NT2/D1 (cell line): Measurements from ENCODE around the gene PLA2G4D.

Experiments used
- DNase-seq: peaks from one replicate; pipeline ENCODE4 v3.0.0-alpha.2; 2011; ENCODE audit warnings: low read depth, low spot score
- H3K27me3 ChIP-seq: 2 replicates; pipeline ENCODE4 v1.6.0; 2011; ENCODE audit warnings: mild to moderate bottlenecking; ENCODE audit not compliant: insufficient read length, insufficient read depth
- H3K36me3 ChIP-seq: 2 replicates; pipeline ENCODE4 v1.6.1; 2011; ENCODE audit warnings: mild to moderate bottlenecking, low read length, mixed read lengths; ENCODE audit not compliant: insufficient read depth, insufficient read length
- H3K4me1 ChIP-seq: 2 replicates; pipeline ENCODE4 v1.5.1; 2011; ENCODE audit not compliant: insufficient read depth, insufficient read length
- H3K4me3 ChIP-seq: 2 replicates; pipeline ENCODE4 v1.5.1; 2011; ENCODE audit warnings: low read depth; ENCODE audit not compliant: insufficient read length
- H3K9ac ChIP-seq: 2 replicates; pipeline ENCODE4 v1.6.0; 2011; ENCODE audit warnings: low read depth; ENCODE audit not compliant: insufficient read length
- H3K9me3 ChIP-seq: 2 replicates; pipeline ENCODE4 v1.5.1; 2011; ENCODE audit warnings: mild to moderate bottlenecking, low read length; ENCODE audit not compliant: insufficient read depth
- SUZ12 ChIP-seq: IDR thresholded peaks from 2 replicates; pipeline ENCODE4 v1.6.1; 2011; ENCODE audit not compliant: insufficient read length, insufficient read depth; ENCODE audit errors: extremely low read depth
- YY1 ChIP-seq: IDR thresholded peaks from 2 replicates; pipeline ENCODE4 v1.6.1; 2011; ENCODE audit not compliant: insufficient read length, insufficient read depth
- ZNF274 ChIP-seq: IDR thresholded peaks from 2 replicates; pipeline ENCODE4 v1.6.1; 2011; ENCODE audit warnings: mild to moderate bottlenecking, low read depth, low read length

The PLA2G4D gene

GRCh38 chr15:42063122-42063848, 31.1 kb downstream of the PLA2G4D start:
- no peaks in the 10 kb centered on the region for H3K36me3 ChIP-seq
- no peak overlapping the region for H3K9ac ChIP-seq
- H3K4me3 ChIP-seq = no peak overlapping the region
- H3K9me3 ChIP-seq = no peaks in the 10 kb centered on the region
- H3K4me1 ChIP-seq = peaks cover 2% of the 10 kb centered on the region
- no peaks in the 10 kb centered on the region for H3K27me3 ChIP-seq
- no peak for DNase-seq
- no peak for TF ChIP-seq YY1
- TF ChIP-seq SUZ12 = no peak
- TF ChIP-seq ZNF274 = no peak

DNA sequence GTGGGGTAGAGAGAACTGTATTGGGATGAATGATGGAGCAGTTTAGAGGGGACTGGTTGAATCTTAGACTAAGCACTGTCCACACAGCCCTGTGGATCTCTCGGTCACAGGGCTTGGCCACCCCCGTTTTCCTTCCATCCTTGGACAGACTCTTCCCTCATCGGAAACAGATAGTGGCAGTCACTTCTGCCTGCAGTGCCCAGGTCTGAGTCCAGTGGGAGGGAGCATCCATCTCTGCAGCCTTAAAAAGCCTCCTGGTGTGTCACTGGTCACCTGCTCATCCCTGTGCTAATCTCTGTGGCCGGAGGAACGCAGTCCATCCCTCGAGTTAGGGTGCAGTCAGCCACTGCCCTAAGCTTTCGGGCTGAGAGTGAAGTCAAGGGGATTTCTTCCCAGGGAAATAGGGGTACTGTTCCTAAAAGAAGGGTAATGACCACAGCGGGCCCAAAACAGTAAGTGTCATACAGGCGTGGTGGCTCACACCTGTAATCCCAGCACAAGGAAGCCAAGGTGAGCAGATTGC, 32.0 kb downstream of the PLA2G4D start:
- TF ChIP-seq SUZ12 (no peak), YY1 (no peak)
- Histone ChIP-seq H3K9me3 (no peaks in the 10 kb centered on the region; the same call in 1 of the 2 replicates), H3K36me3 (no peaks in the 10 kb centered on the region), H3K27me3 (no peaks in the 10 kb centered on the region), H3K4me3 (no peak overlapping the region), H3K9ac (no peak overlapping the region), H3K4me1 (peaks cover 4% of the 10 kb centered on the region)
- DNase-seq = no peak

GRCh38 chr15:42060797-42061196, 33.6 kb downstream of the PLA2G4D start:
- Histone ChIP-seq H3K4me3 (no peak overlapping the region), H3K4me1 (peaks cover 4% of the 10 kb centered on the region), H3K36me3 (no peaks in the 10 kb centered on the region), H3K27me3 (peaks cover 7% of the 10 kb centered on the region), H3K9ac (no peak overlapping the region), H3K9me3 (no peaks in the 10 kb centered on the region; the same call in 1 of the 2 replicates)
- TF ChIP-seq ZNF274 = no peak
- no peak for TF ChIP-seq YY1
- no peak for TF ChIP-seq SUZ12
- DNase-seq = no peak

- H3K27me3 ChIP-seq = peaks cover 7% of the 10 kb centered on the region
- H3K9ac ChIP-seq = no peak overlapping the region
- H3K36me3 ChIP-seq = no peaks in the 10 kb centered on the region
- TF ChIP-seq ZNF274 = no peak
- no peak for TF ChIP-seq YY1
- TF ChIP-seq SUZ12 = no peak
- DNase-seq = no peak
- H3K9me3 ChIP-seq = no peaks in the 10 kb centered on the region; the same call in 1 of the 2 replicates
- peaks cover 4% of the 10 kb centered on the region for H3K4me1 ChIP-seq
- H3K4me3 ChIP-seq = no peak overlapping the region
Observed at GRCh38 chr15:42060477-42060763, 33.9 kb downstream of the PLA2G4D start.

GRCh38 chr15:42059661-42060476, 34.5 kb downstream of the PLA2G4D start:
- no peaks in the 10 kb centered on the region for H3K36me3 ChIP-seq
- H3K9ac ChIP-seq = no peak overlapping the region
- TF ChIP-seq YY1 (no peak), SUZ12 (no peak), ZNF274 (no peak)
- no peak overlapping the region for H3K4me3 ChIP-seq
- peaks cover 4% of the 10 kb centered on the region for H3K4me1 ChIP-seq
- H3K27me3 ChIP-seq = peaks cover 7% of the 10 kb centered on the region
- no peak for DNase-seq
- H3K9me3 ChIP-seq = no peaks in the 10 kb centered on the region; the same call in 1 of the 2 replicates

- no peak overlapping the region for H3K4me3 ChIP-seq
- H3K9me3 ChIP-seq = no peaks in the 10 kb centered on the region; the same call in 1 of the 2 replicates
- no peak overlapping the region for H3K9ac ChIP-seq
- DNase-seq = no peak
- H3K27me3 ChIP-seq = peaks cover 7% of the 10 kb centered on the region
- TF ChIP-seq YY1 (no peak), ZNF274 (no peak), SUZ12 (no peak)
- peaks cover 4% of the 10 kb centered on the region for H3K4me1 ChIP-seq
- no peaks in the 10 kb centered on the region for H3K36me3 ChIP-seq
Observed at GRCh38 chr15:42058791-42059190, 35.6 kb downstream of the PLA2G4D start.

DNA sequence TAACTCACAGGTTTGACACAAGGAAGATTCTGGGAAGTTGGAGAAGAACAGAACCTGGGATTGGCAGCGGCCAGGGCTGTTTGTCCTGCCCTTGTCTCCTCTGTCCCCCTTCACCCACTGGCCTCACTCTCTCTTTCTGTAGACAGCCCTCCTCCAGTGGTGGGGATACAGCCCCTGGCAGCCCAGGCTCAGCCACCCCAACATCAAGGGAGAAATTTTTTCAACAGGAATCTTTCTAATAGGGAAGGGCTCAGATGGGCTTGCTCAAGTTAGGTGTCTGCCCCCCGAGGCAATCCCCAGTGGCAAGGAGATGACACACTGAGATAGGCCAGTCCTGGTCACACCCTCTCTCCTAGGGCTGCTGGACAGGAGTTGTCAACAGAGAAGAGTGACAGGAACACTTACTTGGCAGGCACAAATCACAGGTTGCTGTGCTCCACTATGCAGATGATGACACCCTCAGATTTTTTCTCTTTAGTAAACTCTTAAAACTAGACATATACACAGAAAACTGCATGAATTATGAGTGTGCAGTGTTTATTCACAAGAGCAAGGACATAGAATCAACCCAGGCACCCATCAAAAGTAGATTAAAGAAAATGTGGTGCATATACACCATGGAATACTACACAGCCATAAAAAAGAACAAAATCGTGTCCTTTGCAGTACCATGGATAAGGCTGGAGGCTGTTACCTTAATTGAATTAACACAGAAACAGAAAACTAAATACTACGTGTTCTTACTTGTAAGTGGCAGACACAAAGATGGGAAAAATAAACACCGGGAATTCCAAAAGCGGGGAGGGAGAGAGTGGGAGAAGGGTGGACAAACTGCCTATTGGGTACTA, 36.3 kb downstream of the PLA2G4D start:
- no peak for DNase-seq
- Histone ChIP-seq H3K9ac (no peak overlapping the region), H3K4me1 (peaks cover 4% of the 10 kb centered on the region), H3K9me3 (no peaks in the 10 kb centered on the region; the same call in 1 of the 2 replicates), H3K27me3 (peaks cover 7% of the 10 kb centered on the region), H3K36me3 (no peaks in the 10 kb centered on the region), H3K4me3 (no peak overlapping the region)
- TF ChIP-seq SUZ12 = no peak
- no peak for TF ChIP-seq YY1
- TF ChIP-seq ZNF274 = no peak
